HG03139 (cell line): Measurements from ENCODE around the gene H1-8.
"Not testable (repeated sequence)": the region's sequence is repeated elsewhere in the genome, so short reads cannot be mapped to it uniquely, and the experiment has no call there.

Experiments used
- ATAC-seq: cut with Tn5 transposase; IDR thresholded peaks from one replicate; pipeline ENCODE4 v1.9.1; 2021; ENCODE audit not compliant: unreplicated experiment

Gene H1-8

DNA sequence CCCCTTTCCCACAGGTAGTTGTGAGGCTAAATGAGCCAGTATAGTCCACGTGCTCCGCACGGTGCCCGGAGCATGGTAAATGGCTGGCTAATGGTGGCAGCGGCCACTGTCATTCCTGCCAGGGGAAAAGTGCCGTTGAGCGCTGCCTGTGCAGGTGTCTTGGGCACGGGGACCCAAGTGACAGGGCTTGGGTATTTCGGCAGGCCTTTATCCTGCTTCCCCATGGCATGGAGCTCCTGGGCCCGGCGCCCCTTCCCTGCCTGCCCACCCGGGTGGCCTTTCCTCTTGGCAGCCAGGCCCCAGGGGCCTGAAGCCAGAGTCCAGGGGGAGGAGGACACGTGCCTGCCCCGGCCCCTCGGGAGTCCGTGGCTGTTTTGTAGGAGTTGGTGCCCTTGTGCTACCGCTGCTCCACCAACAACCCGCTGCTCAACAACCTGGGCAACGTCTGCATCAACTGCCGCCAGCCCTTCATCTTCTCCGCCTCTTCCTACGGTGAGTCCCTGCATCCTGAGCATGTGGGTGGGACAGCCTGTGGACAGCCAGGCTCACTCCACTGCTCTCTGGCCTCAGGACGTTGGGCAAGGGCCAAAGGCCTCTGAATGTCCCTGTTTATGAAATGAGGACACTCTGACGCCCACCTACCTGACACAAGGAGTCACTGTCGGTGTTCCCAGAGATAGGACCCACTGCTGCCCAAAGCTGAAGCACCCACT is 27.7 kb upstream of the H1-8 start:
- ATAC-seq = not testable (repeated sequence)

DNA sequence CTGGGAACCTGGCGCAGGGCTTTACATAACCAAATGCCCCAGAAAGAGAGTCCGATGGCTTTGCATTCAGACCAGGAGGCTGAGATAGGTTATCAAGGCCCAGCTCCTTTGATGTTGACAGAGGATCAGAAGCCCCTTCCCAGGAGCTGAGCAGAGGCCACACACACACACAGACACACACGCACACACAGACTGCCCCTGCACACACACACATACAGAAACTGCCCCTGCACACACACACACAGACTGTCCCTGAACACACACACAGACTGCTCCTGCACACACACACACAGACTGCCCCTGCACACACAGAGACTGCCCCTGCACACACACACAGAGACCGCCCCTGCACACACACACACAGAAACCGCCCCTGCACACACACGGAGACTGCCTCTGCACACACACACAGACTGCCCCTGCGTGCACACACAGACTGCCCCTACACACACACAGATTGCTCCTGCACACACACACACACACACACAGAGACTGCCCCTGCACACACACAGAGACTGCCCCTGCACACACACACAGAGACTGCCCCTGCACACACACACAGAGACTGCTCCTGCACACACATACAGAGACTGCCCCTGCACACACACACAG is 27.0 kb upstream of the H1-8 start:
- not testable (repeated sequence) for ATAC-seq

DNA sequence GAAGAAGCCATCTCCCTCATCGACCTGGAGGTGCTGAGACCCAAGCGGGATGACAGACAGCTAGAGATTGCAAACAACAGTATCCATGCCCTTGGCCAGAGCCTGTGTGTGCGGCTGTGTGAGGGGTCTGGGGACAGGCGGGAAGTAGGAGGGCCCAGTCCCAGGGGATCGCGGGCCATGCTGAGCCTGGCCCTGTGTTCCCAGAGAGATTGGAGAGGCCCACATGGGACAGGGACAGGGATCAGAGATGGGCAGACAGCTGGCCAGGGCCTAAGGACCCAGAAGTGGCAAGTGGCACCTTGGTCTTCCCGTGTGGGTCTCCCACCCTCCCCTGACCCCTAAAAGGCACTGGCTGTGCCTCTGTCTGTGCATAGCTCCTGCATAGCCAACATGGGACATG is 25.5 kb upstream of the H1-8 start:
- no peak for ATAC-seq

DNA sequence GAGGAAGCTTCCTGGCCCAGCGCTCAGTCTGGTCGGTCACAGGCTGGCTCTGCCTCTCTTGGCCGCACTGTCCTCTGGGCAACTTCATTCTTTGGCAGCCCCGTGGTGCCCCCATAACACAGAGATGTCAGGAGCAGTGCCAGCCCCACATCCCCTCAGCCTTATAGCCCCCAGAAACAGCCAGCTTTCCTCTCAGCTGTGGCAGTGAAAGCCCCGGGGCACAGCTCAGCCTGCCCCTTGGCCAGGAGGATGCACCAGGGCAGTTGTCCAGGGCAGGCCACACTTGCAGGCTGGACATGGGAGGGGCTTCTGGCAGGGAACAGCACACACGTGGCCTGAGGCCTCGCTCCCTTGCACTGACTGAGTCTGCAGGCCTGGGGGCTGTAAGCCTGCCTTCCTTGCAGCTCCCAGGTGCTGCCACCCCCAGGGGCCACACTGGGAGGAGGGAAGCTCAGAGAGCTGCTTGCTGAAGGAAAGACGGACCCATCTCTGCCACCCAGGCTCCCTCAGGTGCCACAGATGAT is 24.9 kb upstream of the H1-8 start:
- no peak for ATAC-seq

DNA sequence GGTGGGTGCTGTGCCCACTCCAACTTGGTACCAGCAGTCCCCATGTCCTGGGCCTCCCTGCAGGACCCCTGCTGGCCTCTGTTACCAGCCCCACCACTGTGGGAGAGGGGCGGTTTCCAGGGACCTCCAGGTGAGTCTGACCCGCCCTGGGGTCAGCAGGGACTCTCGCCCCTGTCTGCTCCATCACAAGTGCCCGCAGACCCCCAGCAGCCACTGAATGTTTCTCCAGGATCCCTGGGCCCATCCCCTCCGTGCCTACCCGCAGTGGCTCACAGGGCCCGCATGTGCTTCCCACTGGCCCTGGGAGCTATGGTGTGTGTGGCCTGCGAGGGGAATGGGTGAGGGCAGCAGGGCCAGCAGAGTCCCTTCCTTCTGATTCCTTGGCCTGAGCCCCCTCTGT is 24.4 kb upstream of the H1-8 start:
- ATAC-seq = no peak

DNA sequence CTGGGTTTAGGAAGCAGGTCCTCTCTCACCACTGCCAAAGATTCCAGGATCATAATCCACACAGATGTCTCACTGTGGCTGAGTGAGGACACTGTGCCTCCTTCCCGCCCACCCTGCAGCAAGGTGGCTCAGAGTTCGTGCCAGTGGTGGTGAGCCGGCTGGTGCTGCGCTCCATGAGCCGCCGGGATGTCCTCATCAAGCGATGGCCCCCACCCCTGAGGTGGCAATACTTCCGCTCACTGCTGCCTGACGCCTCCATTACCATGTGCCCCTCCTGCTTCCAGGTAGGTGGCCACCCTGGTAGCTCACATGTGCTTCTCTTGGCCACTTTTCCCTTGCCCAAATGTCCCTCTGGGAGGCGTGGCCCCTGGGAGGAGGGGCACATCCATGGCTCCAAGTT is 23.5 kb upstream of the H1-8 start:
- no peak for ATAC-seq

DNA sequence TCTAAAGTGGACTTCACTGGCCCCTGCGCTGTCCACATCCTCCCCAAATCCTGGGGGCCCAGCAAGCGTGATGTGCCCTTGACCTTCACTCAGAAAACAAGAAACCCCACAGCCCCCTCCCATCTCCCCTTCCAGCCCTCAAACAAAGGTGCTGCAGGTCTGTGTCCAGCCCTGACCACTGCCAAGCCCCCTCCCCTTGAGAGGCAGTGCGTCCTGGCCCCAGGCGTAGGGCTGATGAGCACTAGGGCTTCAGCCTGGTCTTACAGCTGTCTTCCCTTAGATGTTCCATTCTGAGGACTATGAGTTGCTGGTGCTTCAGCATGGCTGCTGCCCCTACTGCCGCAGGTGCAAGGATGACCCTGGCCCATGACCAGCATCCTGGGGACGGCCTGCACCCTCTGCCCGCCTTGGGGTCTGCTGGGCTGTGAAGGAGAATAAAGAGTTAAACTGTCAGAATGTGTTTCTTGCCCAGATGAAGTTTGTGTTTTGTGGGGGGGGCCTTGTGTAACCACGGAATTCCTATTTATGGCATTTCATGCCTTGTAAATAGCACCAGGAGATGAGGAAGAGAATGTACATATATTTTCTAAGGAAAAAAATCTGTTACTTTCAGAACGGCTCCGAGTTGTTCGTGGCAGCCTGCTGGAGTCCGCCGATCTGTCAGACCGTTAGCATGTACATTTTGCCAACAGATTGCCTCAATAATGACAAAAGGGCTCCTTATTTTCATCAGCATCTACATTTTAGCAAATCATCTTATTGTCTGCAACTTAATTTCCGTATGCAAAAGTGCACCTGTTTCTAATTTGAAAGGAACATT is 22.9 kb upstream of the H1-8 start:
- no peak for ATAC-seq

DNA sequence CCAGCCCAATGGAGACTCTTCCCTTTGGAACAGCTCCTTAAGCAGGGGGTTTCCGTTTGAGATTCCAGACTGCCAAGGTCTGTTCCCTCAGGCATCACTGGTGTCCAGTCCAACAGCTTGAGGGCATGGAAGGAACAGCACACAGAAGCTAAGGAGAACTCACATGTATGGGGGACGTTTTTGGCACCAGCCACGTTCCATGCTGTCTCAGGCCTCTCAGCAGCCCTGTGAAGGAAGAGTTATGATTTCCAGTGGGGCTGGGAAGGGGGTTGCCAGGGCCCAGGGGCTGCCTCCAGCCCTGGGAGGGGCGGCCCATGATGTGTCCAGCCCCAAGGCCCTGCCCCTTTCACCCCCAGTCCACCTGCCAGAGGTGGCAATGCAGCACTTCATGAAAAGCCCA is 22.0 kb upstream of the H1-8 start:
- no peak for ATAC-seq

DNA sequence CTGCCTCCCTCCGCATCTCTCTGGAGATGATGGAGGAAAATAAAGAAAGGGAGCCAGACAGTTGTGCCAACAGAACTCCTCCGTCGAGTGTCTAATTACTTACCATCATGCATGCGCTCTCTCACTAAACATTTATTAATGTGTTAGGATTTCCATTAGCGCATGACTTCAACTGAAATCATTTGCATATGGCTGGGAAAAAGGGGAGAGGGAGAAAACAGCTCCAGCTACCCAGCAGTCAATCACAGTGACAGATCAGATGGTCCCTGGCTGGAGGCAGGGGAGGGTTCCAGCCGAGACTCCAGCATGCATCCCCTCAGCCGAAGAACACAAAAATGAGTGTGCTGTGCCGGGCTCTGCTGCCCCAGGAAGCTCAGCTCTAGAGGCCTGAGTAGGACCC is 21.4 kb upstream of the H1-8 start:
- no peak for ATAC-seq

DNA sequence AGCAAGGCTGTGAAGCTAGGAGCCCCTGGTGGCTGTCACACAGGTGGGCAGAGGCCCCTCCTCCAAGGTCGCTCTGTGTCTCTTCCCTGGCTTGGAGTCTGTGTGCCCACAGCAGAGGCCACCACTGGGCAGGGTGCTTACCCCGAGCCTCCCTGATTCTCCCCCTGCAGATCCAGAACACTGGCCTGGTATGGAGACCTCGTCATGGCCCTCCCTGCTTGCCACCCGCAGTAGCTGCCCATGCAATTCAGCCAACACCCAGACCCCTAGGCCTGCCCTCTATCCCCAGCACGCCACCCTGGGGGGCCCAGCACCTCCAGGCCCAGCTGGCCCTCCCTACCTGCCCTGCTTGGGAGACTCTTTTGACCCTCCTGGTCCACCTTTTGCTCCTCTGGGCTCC is 20.0 kb upstream of the H1-8 start:
- ATAC-seq = no peak

DNA sequence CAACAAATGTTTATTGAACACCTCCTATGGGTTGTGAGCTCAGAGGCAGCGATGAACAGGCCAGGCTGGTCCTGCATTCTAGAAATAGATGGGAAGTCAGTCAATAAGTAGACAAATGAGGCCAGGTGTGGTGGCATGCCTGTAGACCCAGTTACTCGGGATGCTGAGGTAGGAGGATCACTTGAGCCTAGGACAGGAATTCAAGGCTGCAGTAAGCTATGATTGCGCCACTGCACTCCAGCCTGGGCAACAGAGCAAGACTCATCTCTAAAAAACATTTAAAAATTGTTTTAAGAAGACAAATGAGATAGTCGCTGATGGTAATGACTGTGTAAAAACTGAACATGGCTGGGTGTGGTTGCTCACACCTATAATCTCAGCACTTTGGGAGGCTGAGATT is 18.9 kb upstream of the H1-8 start:
- no peak for ATAC-seq

DNA sequence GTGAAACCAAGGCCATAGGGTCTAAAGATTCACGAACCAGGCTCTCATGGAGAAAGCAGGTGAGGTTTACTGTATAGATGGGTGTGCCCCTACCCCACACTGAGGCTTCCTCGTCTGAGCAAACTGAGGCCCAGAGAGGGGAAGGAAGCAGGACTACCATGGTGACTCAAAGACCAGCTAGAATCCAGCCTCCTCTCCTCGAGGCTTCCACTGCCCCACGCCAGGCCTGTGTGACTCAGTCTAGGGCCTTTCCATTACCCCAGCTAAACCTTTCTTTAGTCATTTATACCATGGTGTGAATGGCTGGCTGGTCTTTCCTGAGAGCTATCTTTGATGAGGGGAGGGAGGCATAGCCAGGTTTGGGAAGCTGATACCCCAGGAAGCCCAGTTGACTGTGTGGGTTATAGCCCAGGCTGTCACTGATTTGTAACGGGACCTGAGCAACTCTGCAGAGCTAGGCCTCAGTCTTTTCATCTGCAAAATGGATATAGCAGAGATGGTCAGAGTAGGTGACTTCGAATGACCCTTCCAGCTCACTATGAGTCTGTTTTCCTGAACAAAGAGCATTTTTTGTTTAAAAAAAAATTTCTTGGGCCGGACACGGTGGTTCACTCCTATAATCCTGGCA is 17.5 kb upstream of the H1-8 start:
- ATAC-seq = no peak

DNA sequence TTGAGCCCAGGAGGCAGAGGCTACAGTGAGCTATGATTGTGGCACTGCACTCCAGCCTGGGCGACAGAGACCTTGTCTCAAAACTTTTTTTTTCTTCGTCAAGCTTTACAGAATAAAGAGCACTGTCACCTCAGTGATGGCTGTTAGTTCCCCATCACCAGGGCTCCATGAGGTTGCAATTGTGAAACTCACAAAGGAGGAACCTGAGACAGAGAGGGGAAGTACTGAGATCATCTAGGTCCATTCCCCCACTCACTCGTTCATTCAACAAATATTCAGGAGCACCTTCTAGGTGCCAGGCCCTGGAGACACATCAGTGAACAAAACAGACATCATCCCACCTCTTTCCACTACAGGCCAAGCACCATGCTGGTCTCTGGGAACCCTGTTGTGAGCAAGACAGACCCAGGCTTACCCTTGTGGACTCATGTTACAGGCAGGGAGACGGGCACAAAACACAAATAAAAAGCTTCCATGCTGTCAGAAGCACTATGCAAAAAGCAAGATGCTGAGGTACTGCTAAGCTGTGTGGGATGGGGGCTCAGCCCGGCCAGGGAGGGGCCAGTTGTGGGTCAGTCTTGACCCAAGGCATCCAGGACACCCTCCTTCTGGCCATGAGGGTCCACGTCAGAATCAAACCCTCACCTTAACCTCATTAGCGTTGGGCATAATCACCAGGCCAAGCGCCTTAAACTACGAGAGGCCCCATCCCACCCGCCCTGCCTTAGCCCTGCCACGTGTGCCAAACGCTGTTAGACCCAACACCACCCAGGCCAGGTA is 16.7 kb upstream of the H1-8 start:
- peak; percentile 92 for ATAC-seq

DNA sequence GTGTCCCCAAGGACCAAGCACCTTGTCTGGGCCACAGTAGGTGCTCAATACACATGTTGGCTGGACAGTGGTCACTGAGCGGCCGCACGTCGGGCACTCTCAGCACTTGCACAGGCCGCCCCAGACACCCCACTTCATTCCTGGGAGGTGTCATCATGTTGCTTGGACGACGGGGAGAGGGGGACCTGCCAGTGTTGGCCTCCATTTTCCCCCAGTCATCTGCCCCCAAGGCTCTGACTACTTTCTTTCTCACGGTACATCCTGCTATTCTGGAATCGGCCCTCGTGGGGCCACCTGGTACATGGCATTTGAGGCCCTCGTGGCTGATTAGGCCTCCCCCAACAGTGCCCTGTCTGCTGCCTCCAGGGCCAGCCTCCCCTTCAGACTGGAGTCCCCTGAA is 15.7 kb upstream of the H1-8 start:
- no peak for ATAC-seq

DNA sequence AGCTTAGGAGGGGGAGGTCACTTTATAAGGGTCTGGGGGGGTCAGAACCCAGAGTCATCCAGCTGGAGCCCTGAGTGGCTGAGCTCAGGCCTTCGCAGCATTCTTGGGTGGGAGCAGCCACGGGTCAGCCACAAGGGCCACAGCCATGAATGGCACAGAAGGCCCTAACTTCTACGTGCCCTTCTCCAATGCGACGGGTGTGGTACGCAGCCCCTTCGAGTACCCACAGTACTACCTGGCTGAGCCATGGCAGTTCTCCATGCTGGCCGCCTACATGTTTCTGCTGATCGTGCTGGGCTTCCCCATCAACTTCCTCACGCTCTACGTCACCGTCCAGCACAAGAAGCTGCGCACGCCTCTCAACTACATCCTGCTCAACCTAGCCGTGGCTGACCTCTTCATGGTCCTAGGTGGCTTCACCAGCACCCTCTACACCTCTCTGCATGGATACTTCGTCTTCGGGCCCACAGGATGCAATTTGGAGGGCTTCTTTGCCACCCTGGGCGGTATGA is 14.3 kb upstream of the H1-8 start, which contains the start of gene RHO:
Gene RHO (plus strand): TSS at position 51 of the 512 bp plus-strand sequence. CDS start 95 bp downstream, at position 146.
- ATAC-seq = no peak

DNA sequence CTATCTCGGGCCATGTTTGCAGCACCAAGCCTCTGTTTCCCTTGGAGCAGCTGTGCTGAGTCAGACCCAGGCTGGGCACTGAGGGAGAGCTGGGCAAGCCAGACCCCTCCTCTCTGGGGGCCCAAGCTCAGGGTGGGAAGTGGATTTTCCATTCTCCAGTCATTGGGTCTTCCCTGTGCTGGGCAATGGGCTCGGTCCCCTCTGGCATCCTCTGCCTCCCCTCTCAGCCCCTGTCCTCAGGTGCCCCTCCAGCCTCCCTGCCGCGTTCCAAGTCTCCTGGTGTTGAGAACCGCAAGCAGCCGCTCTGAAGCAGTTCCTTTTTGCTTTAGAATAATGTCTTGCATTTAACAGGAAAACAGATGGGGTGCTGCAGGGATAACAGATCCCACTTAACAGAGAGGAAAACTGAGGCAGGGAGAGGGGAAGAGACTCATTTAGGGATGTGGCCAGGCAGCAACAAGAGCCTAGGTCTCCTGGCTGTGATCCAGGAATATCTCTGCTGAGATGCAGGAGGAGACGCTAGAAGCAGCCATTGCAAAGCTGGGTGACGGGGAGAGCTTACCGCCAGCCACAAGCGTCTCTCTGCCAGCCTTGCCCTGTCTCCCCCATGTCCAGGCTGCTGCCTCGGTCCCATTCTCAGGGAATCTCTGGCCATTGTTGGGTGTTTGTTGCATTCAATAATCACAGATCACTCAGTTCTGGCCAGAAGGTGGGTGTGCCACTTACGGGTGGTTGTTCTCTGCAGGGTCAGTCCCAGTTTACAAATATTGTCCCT is 13.4 kb upstream of the H1-8 start:
- no peak for ATAC-seq

DNA sequence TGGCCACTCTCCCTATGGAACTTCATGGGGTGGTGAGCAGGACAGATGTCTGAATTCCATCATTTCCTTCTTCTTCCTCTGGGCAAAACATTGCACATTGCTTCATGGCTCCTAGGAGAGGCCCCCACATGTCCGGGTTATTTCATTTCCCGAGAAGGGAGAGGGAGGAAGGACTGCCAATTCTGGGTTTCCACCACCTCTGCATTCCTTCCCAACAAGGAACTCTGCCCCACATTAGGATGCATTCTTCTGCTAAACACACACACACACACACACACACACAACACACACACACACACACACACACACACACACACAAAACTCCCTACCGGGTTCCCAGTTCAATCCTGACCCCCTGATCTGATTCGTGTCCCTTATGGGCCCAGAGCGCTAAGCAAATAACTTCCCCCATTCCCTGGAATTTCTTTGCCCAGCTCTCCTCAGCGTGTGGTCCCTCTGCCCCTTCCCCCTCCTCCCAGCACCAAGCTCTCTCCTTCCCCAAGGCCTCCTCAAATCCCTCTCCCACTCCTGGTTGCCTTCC is 12.7 kb upstream of the H1-8 start:
- no peak for ATAC-seq

DNA sequence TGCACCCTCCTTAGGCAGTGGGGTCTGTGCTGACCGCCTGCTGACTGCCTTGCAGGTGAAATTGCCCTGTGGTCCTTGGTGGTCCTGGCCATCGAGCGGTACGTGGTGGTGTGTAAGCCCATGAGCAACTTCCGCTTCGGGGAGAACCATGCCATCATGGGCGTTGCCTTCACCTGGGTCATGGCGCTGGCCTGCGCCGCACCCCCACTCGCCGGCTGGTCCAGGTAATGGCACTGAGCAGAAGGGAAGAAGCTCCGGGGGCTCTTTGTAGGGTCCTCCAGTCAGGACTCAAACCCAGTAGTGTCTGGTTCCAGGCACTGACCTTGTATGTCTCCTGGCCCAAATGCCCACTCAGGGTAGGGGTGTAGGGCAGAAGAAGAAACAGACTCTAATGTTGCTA is 12.2 kb upstream of the H1-8 start:
- ATAC-seq = no peak

DNA sequence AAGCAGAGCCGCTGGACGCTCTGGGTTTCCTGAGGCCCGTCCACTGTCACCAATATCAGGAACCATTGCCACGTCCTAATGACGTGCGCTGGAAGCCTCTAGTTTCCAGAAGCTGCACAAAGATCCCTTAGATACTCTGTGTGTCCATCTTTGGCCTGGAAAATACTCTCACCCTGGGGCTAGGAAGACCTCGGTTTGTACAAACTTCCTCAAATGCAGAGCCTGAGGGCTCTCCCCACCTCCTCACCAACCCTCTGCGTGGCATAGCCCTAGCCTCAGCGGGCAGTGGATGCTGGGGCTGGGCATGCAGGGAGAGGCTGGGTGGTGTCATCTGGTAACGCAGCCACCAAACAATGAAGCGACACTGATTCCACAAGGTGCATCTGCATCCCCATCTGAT is 11.3 kb upstream of the H1-8 start:
- ATAC-seq = no peak
